ENCODE data around the gene RAD51B. TPM values are rescaled to one million over a fixed set of nuclear protein-coding genes. Genes with fewer than 3 reads are reported as not detected.
A peak's percentile ranks its signal among the peaks of the same experiment; 100 is the strongest.

The RAD51B gene
- total RNA-seq, 1 experiment from 2014 or later: 16.7 TPM

DNA sequence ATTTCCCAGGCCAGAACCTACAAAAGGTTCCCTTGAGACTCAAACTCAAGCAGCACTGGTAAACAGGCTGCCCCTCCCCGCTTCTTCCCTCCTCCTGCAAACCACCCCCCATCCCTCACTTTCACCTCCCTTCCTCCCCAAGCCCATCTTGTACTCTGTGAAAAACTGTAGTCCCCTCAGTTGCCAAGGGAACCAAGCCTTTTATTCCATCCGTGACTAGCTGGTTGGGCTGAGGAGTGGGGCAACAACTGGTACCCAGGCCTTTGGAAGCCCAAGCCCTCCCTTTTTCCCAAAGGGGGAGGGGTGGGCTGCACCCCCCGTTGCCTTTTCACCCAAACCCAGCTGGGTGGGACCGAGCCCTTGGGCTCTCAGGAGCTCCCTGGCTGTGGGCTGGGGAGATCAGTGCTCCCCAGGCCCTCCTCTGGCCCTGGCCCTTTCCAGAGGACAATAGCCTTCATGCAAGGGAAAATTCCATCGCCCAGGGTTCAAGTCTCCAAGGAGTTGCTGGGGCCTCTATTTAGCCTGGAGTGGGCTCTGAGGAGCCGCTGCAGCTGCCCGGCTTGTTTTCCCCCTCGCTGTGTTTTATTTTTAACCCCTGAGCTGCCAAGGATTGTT, 911.3 kb downstream of the RAD51B start:
- H3K4ac ChIP-seq (ENCODE audit: low read depth, low read length): no peak overlapping the region
- no peak overlapping the region for H4K5ac ChIP-seq (ENCODE audit: insufficient read length, low read depth, low read length)
- no peaks in the 10 kb centered on the region for H3K9me3 ChIP-seq (ENCODE audit: control insufficient read depth, low read depth, low read length)
- no peaks in the 10 kb centered on the region for H3K79me2 ChIP-seq (ENCODE audit: insufficient read depth, low read length)
- H2BK15ac ChIP-seq (ENCODE audit: low read depth, low read length): no peak overlapping the region
- H3K9me3 Mint-ChIP-seq: no peaks in the 10 kb centered on the region
- H3T11ph ChIP-seq (ENCODE audit: low read length): no peak overlapping the region
- no peaks in the 10 kb centered on the region for H3K27me3 Mint-ChIP-seq (ENCODE audit: low read depth)
- no peak overlapping the region for H2AFZ ChIP-seq (ENCODE audit: low read length)
- no peak overlapping the region for H3K23ac ChIP-seq (ENCODE audit: insufficient read length, low read depth, low read length)
- no peak overlapping the region for H3K4me2 ChIP-seq (ENCODE audit: insufficient read depth, insufficient read length, low read length)
- no peak overlapping the region for H4K8ac ChIP-seq (replicated peaks; ENCODE audit: insufficient read length, low read depth, low read length)
- no peak overlapping the region for H3K18ac ChIP-seq (ENCODE audit: insufficient read length, low read depth, low read length)
- TF ChIP-seq, protein P1, sequence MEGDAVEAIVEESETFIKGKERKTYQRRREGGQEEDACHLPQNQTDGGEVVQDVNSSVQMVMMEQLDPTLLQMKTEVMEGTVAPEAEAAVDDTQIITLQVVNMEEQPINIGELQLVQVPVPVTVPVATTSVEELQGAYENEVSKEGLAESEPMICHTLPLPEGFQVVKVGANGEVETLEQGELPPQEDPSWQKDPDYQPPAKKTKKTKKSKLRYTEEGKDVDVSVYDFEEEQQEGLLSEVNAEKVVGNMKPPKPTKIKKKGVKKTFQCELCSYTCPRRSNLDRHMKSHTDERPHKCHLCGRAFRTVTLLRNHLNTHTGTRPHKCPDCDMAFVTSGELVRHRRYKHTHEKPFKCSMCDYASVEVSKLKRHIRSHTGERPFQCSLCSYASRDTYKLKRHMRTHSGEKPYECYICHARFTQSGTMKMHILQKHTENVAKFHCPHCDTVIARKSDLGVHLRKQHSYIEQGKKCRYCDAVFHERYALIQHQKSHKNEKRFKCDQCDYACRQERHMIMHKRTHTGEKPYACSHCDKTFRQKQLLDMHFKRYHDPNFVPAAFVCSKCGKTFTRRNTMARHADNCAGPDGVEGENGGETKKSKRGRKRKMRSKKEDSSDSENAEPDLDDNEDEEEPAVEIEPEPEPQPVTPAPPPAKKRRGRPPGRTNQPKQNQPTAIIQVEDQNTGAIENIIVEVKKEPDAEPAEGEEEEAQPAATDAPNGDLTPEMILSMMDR (conservative IDR thresholded peaks at IDR 0.05): no peak
- H2BK20ac ChIP-seq (ENCODE audit: low read depth, low read length, poor library complexity, severe bottlenecking): no peak overlapping the region
- H3K27ac ChIP-seq (ENCODE audit: insufficient read length, low read depth, low read length): no peak overlapping the region
- no CpG with 5 or more reads among the region's 8 CpGs for WGBS (ENCODE audit: extremely low coverage, insufficient read length, low lambda C conversion rate)
- no peak overlapping the region for H2AK5ac ChIP-seq (ENCODE audit: insufficient read length, low read length)
- no peak overlapping the region for H2BK5ac ChIP-seq (ENCODE audit: insufficient read length, low read length)
- H3K4me1 ChIP-seq (ENCODE audit: insufficient read depth, low read length): peaks cover 3% of the 10 kb centered on the region; the same call in 1 of the 2 replicates
- H4K91ac ChIP-seq (ENCODE audit: insufficient read length, low read depth, low read length): no peak overlapping the region
- peak; percentile 37 for DNase-seq
- no peaks in the 10 kb centered on the region for H3K27me3 ChIP-seq (ENCODE audit: insufficient read depth, low read length)
- no peak overlapping the region for H3K14ac ChIP-seq (ENCODE audit: insufficient read depth, low read length)
- peak overlapping the region in 2 of 3 experiments; percentile 73 to 82; a peak in 4 of 7 replicates for H3K27ac Mint-ChIP-seq
- no peaks in the 10 kb centered on the region for H3K36me3 Mint-ChIP-seq (ENCODE audit: insufficient read depth in 1 of 3, low read depth in 3 of 3)
- H3K9ac ChIP-seq (ENCODE audit: extremely low read depth, insufficient read length, low read length): no peak overlapping the region
- H2BK12ac ChIP-seq (ENCODE audit: insufficient read length, low read depth, low read length): no peak overlapping the region
- H3K4me3 Mint-ChIP-seq: 0 out of 5 replicates have a peak overlapping the region, but pooled peaks of 1 of the 2 experiments have one; percentile 48
- no peaks in the 10 kb centered on the region for H3K23me2 ChIP-seq (ENCODE audit: insufficient read length, low read depth, low read length, poor library complexity, severe bottlenecking)
- no peak overlapping the region for H3K56ac ChIP-seq (ENCODE audit: insufficient read length, low read depth, low read length)
- H4K20me1 ChIP-seq (ENCODE audit: control insufficient read depth, insufficient read depth, insufficient read length): no peaks in the 10 kb centered on the region
- peaks cover 23 to 36% of the 10 kb centered on the region in 2 experiments for H3K4me1 Mint-ChIP-seq
- no peak overlapping the region for H2BK120ac ChIP-seq (ENCODE audit: low read depth, low read length, poor library complexity, severe bottlenecking)
- H3K79me1 ChIP-seq (ENCODE audit: insufficient read depth, low read depth, low read length, poor library complexity, severe bottlenecking): no peaks in the 10 kb centered on the region
